ENCODE results near the gene LRMDA.

GRCh38 chr10:75718991-75719390, 287.6 kb downstream of the LRMDA start:
- no peak for TF ChIP-seq POLR2AphosphoS5 (IDR thresholded peaks at IDR 0.05)
- no peak for TF ChIP-seq CTCF (IDR thresholded peaks at IDR 0.05)
